ENCODE measurements around the gene SULT2B1. TPM values are rescaled to one million over a fixed set of nuclear protein-coding genes. Genes with fewer than 3 reads are reported as not detected.

Gene SULT2B1
- polyA plus RNA-seq, 4 donors = 3.4 to 28.1 (median 12.3) TPM

GRCh38 chr19:48619692-48620585 lies 68.0 kb downstream of the SULT2B1 start:
- DNase-seq = no peak
- H3K4me1 ChIP-seq (ENCODE audit: control insufficient read depth in 3 of 3, insufficient read depth in 2 of 3, low read depth in 1 of 3, low read length in 2 of 3) = peaks cover 0 to 47% (median 5%) of the 10 kb centered on the region in 3 donors
- H3K4me3 ChIP-seq (ENCODE audit: low read depth in 1 of 3, low read length in 3 of 3) = peak overlapping the region; percentile 17 to 56 (median 55)
- H3K27me3 ChIP-seq (ENCODE audit: control insufficient read depth in 3 of 3, insufficient read depth in 3 of 3, low read length in 3 of 3) = no peaks in the 10 kb centered on the region
- peaks cover 0 to 42% (median 16%) of the 10 kb centered on the region in 3 donors for H3K36me3 ChIP-seq (ENCODE audit: control insufficient read depth in 3 of 3, insufficient read depth in 2 of 3, low read depth in 1 of 3, low read length in 3 of 3)
- no peak for FAIRE-seq
- H3K27ac ChIP-seq (ENCODE audit: low read depth in 1 of 3, low read length in 2 of 3) = peak overlapping the region; percentile 80 to 97 (median 90)
- 28 to 33% (median 31%) methylated on average over 6 of the region's 6 CpGs for WGBS, 3 donors
- H3K9me3 ChIP-seq (ENCODE audit: control insufficient read depth in 2 of 2, insufficient read depth in 1 of 2, low read depth in 1 of 2, low read length in 1 of 2) = no peaks in the 10 kb centered on the region

- Histone ChIP-seq H3K27me3 (ENCODE audit: control insufficient read depth in 3 of 3, insufficient read depth in 3 of 3, low read length in 3 of 3) (no peaks in the 10 kb centered on the region), H3K36me3 (ENCODE audit: control insufficient read depth in 3 of 3, insufficient read depth in 2 of 3, low read depth in 1 of 3, low read length in 3 of 3) (peaks cover 0 to 32% (median 0%) of the 10 kb centered on the region in 3 donors), H3K4me3 (ENCODE audit: low read depth in 1 of 3, low read length in 3 of 3) (peak overlapping the region in 1 of 3 donors; percentile 28), H3K27ac (ENCODE audit: low read depth in 1 of 3, low read length in 2 of 3) (peak overlapping the region; percentile 45 to 75 (median 56)), H3K4me1 (ENCODE audit: control insufficient read depth in 3 of 3, insufficient read depth in 2 of 3, low read depth in 1 of 3, low read length in 2 of 3) (peaks cover 0 to 47% (median 3%) of the 10 kb centered on the region in 3 donors), H3K9me3 (ENCODE audit: control insufficient read depth in 2 of 2, insufficient read depth in 1 of 2, low read depth in 1 of 2, low read length in 1 of 2) (no peaks in the 10 kb centered on the region)
- WGBS, 3 donors = 33 to 45% (median 35%) methylated on average over 8 of the region's 8 CpGs
- DNase-seq (no peak), FAIRE-seq (no peak)
Measured at GRCh38 chr19:48623556-48624066, 71.6 kb downstream of the SULT2B1 start.

GRCh38 chr19:48624067-48624594 lies 72.2 kb downstream of the SULT2B1 start:
- FAIRE-seq (no peak), DNase-seq (peak; percentile 98 to 99)
- peaks cover 0 to 47% (median 3%) of the 10 kb centered on the region in 3 donors for H3K4me1 ChIP-seq (ENCODE audit: control insufficient read depth in 3 of 3, insufficient read depth in 2 of 3, low read depth in 1 of 3, low read length in 2 of 3)
- H3K9me3 ChIP-seq (ENCODE audit: control insufficient read depth in 2 of 2, insufficient read depth in 1 of 2, low read depth in 1 of 2, low read length in 1 of 2) = no peaks in the 10 kb centered on the region
- WGBS, 3 donors = 0 to 2% (median 1%) methylated on average over 40 of the region's 40 CpGs
- H3K4me3 ChIP-seq (ENCODE audit: low read depth in 1 of 3, low read length in 3 of 3) = peak overlapping the region; percentile 26 to 78 (median 64)
- H3K27ac ChIP-seq (ENCODE audit: low read depth in 1 of 3, low read length in 2 of 3) = peak overlapping the region; percentile 56 to 96 (median 93)
- H3K36me3 ChIP-seq (ENCODE audit: control insufficient read depth in 3 of 3, insufficient read depth in 2 of 3, low read depth in 1 of 3, low read length in 3 of 3) = peaks cover 0 to 34% (median 0%) of the 10 kb centered on the region in 3 donors
- H3K27me3 ChIP-seq (ENCODE audit: control insufficient read depth in 3 of 3, insufficient read depth in 3 of 3, low read length in 3 of 3) = no peaks in the 10 kb centered on the region

GRCh38 chr19:48624791-48625723 lies 73.1 kb downstream of the SULT2B1 start:
- peak overlapping the region; percentile 26 to 78 (median 64) for H3K4me3 ChIP-seq (ENCODE audit: low read depth in 1 of 3, low read length in 3 of 3)
- H3K27ac ChIP-seq (ENCODE audit: low read depth in 1 of 3, low read length in 2 of 3) = peak overlapping the region; percentile 56 to 96 (median 93)
- no peak for FAIRE-seq
- H3K36me3 ChIP-seq (ENCODE audit: control insufficient read depth in 3 of 3, insufficient read depth in 2 of 3, low read depth in 1 of 3, low read length in 3 of 3) = peaks cover 0 to 41% (median 0%) of the 10 kb centered on the region in 3 donors
- WGBS, 3 donors = 22 to 49% (median 35%) methylated on average over 19 to 24 of the region's 24 CpGs
- peak; percentile 81 to 87 for DNase-seq
- no peaks in the 10 kb centered on the region for H3K9me3 ChIP-seq (ENCODE audit: control insufficient read depth in 2 of 2, insufficient read depth in 1 of 2, low read depth in 1 of 2, low read length in 1 of 2)
- peaks cover 0 to 53% (median 5%) of the 10 kb centered on the region in 3 donors for H3K4me1 ChIP-seq (ENCODE audit: control insufficient read depth in 3 of 3, insufficient read depth in 2 of 3, low read depth in 1 of 3, low read length in 2 of 3)
- H3K27me3 ChIP-seq (ENCODE audit: control insufficient read depth in 3 of 3, insufficient read depth in 3 of 3, low read length in 3 of 3) = no peaks in the 10 kb centered on the region

GRCh38 chr19:48625891-48626327 lies 73.9 kb downstream of the SULT2B1 start:
- Histone ChIP-seq H3K27me3 (ENCODE audit: control insufficient read depth in 3 of 3, insufficient read depth in 3 of 3, low read length in 3 of 3) (no peaks in the 10 kb centered on the region), H3K36me3 (ENCODE audit: control insufficient read depth in 3 of 3, insufficient read depth in 2 of 3, low read depth in 1 of 3, low read length in 3 of 3) (peaks cover 0 to 43% (median 0%) of the 10 kb centered on the region in 3 donors), H3K27ac (ENCODE audit: low read depth in 1 of 3, low read length in 2 of 3) (peak overlapping the region; percentile 11 to 96 (median 93)), H3K9me3 (ENCODE audit: control insufficient read depth in 2 of 2, insufficient read depth in 1 of 2, low read depth in 1 of 2, low read length in 1 of 2) (no peaks in the 10 kb centered on the region), H3K4me3 (ENCODE audit: low read depth in 1 of 3, low read length in 3 of 3) (peak overlapping the region in 2 of 3 donors; percentile 64 to 78), H3K4me1 (ENCODE audit: control insufficient read depth in 3 of 3, insufficient read depth in 2 of 3, low read depth in 1 of 3, low read length in 2 of 3) (peaks cover 3 to 62% (median 9%) of the 10 kb centered on the region in 3 donors)
- peak in 1 of 2 donors; percentile 38 for DNase-seq
- FAIRE-seq = no peak
- 31 to 74% (median 45%) methylated on average over 29 to 30 of the region's 30 CpGs for WGBS, 3 donors

GRCh38 chr19:48627201-48627864 lies 75.4 kb downstream of the SULT2B1 start:
- Histone ChIP-seq H3K4me1 (ENCODE audit: control insufficient read depth in 3 of 3, insufficient read depth in 2 of 3, low read depth in 1 of 3, low read length in 2 of 3) (peaks cover 5 to 71% (median 10%) of the 10 kb centered on the region in 3 donors), H3K36me3 (ENCODE audit: control insufficient read depth in 3 of 3, insufficient read depth in 2 of 3, low read depth in 1 of 3, low read length in 3 of 3) (peaks cover 0 to 46% (median 0%) of the 10 kb centered on the region in 3 donors), H3K9me3 (ENCODE audit: control insufficient read depth in 2 of 2, insufficient read depth in 1 of 2, low read depth in 1 of 2, low read length in 1 of 2) (no peaks in the 10 kb centered on the region), H3K27ac (ENCODE audit: low read depth in 1 of 3, low read length in 2 of 3) (peak overlapping the region; percentile 78 to 87 (median 83)), H3K27me3 (ENCODE audit: control insufficient read depth in 3 of 3, insufficient read depth in 3 of 3, low read length in 3 of 3) (no peaks in the 10 kb centered on the region), H3K4me3 (ENCODE audit: low read depth in 1 of 3, low read length in 3 of 3) (peak overlapping the region in 1 of 3 donors; percentile 12)
- FAIRE-seq (no peak), DNase-seq (peak; percentile 89 to 94)
- WGBS, 3 donors = 35 to 72% (median 45%) methylated on average over 6 of the region's 6 CpGs

GRCh38 chr19:48627865-48628314 lies 75.9 kb downstream of the SULT2B1 start:
- no peaks in the 10 kb centered on the region for H3K9me3 ChIP-seq (ENCODE audit: control insufficient read depth in 2 of 2, insufficient read depth in 1 of 2, low read depth in 1 of 2, low read length in 1 of 2)
- H3K27ac ChIP-seq (ENCODE audit: low read depth in 1 of 3, low read length in 2 of 3) = peak overlapping the region; percentile 78 to 87 (median 83)
- peaks cover 5 to 77% (median 10%) of the 10 kb centered on the region in 3 donors for H3K4me1 ChIP-seq (ENCODE audit: control insufficient read depth in 3 of 3, insufficient read depth in 2 of 3, low read depth in 1 of 3, low read length in 2 of 3)
- no peak for DNase-seq
- no peak for FAIRE-seq
- WGBS, 3 donors = 69 to 81% (median 71%) methylated on average over 13 to 17 of the region's 17 CpGs
- H3K36me3 ChIP-seq (ENCODE audit: control insufficient read depth in 3 of 3, insufficient read depth in 2 of 3, low read depth in 1 of 3, low read length in 3 of 3) = peaks cover 0 to 47% (median 0%) of the 10 kb centered on the region in 3 donors
- no peaks in the 10 kb centered on the region for H3K27me3 ChIP-seq (ENCODE audit: control insufficient read depth in 3 of 3, insufficient read depth in 3 of 3, low read length in 3 of 3)
- H3K4me3 ChIP-seq (ENCODE audit: low read depth in 1 of 3, low read length in 3 of 3) = peak overlapping the region in 1 of 3 donors; percentile 12

Data from small intestine (tissue), 7 donors.